K562 (cell line): ENCODE measurements around the gene SAMM50. TPM values are rescaled to one million over a fixed set of nuclear protein-coding genes. Genes with fewer than 3 reads are reported as not detected.

Experiments
- ETS2 ChIP-seq: IDR thresholded peaks from 2 replicates; pipeline ENCODE4 v1.6.1; 2016; ENCODE audit warnings: borderline replicate concordance, missing genetic modification characterization, mild to moderate bottlenecking, moderate library complexity, missing compliant biosample characterization; ENCODE audit not compliant: poor library complexity, severe bottlenecking
- ETV1 ChIP-seq: fragments of 450-650 bp; conservative IDR thresholded peaks from 2 replicates; pipeline ENCODE4 v1.6.1; 2016; ENCODE audit warnings: missing genetic modification characterization, control low read depth, low read depth, missing compliant biosample characterization
- GABPA ChIP-seq: fragments of 200-800 bp; sonication (Bioruptor generic); conservative IDR thresholded peaks from 2 replicates; pipeline ENCODE4 v1.6.1; 2016; ENCODE audit warnings: low read depth, missing genetic modification characterization, missing compliant biosample characterization
- MAFG ChIP-seq: fragments of 450-650 bp; conservative IDR thresholded peaks from 2 replicates; pipeline ENCODE4 v1.6.1; 2016; ENCODE audit warnings: missing genetic modification characterization, missing compliant biosample characterization
- MAX ChIP-seq: sonication (generic); formaldehyde crosslinking; IDR thresholded peaks from 2 replicates; pipeline ENCODE4 v1.9.0; 2022; ENCODE audit warnings: mild to moderate bottlenecking, missing genetic modification reagents
- MEIS2 ChIP-seq: fragments of 450-650 bp; IDR thresholded peaks from 2 replicates; pipeline ENCODE4 v1.6.1; 2014; ENCODE audit warnings: mild to moderate bottlenecking; ENCODE audit not compliant: partially characterized antibody
- MTA1 ChIP-seq: fragments of 450-650 bp; IDR thresholded peaks from 2 replicates; pipeline ENCODE4 v1.6.1; 2017; ENCODE audit warnings: borderline replicate concordance
- NFIC ChIP-seq: fragments of 450-650 bp; IDR thresholded peaks from 2 replicates; pipeline ENCODE4 v1.6.1; 2017; ENCODE audit warnings: mild to moderate bottlenecking, inconsistent platforms
- NR4A1 ChIP-seq, 2 experiments: fragments of 250-450 bp in 1 of 2; fragments of 450-650 bp in 1 of 2; sonication (Bioruptor Pico) in 1 of 2; IDR thresholded peaks; 2 replicates each; pipeline versions ENCODE4 v1.4.0 to v1.6.1; 2016 to 2020; ENCODE audit warnings: mild to moderate bottlenecking in 2 of 2, missing compliant biosample characterization in 1 of 2, missing genetic modification characterization in 1 of 2, moderate library complexity in 1 of 2
- PHB ChIP-seq: fragments of 250-450 bp; sonication (Bioruptor Pico); IDR thresholded peaks from 2 replicates; pipeline ENCODE4 v1.5.0; 2021
- PKNOX1 ChIP-seq: fragments of 450-650 bp; IDR thresholded peaks from 2 replicates; pipeline ENCODE4 v1.6.1; 2016
- RBM22 ChIP-seq: fragments of 200-400 bp; formaldehyde crosslinking; IDR thresholded peaks from 2 replicates; pipeline ENCODE4 v1.6.1; 2018; ENCODE audit warnings: low read length, low read depth; ENCODE audit not compliant: poor library complexity, severe bottlenecking
- SIRT6 ChIP-seq: IDR thresholded peaks from one replicate; pipeline ENCODE4 v1.6.1; 2012; ENCODE audit warnings: low read depth, mild to moderate bottlenecking, control low read depth, inconsistent platforms, low read length, moderate library complexity
- USF1 ChIP-seq: sonication (generic); formaldehyde crosslinking; IDR thresholded peaks from 2 replicates; pipeline ENCODE4 v1.9.0; 2022; ENCODE audit warnings: mild to moderate bottlenecking, missing genetic modification reagents
- ZBTB17 ChIP-seq: fragments of 450-650 bp; formaldehyde crosslinking; IDR thresholded peaks from 2 replicates; pipeline ENCODE4 v1.4.0; 2020; ENCODE audit warnings: mild to moderate bottlenecking
- ZNF316 ChIP-seq: fragments of 450-650 bp; IDR thresholded peaks from 2 replicates; pipeline ENCODE4 v1.6.1; 2016
- ZNF354B ChIP-seq: fragments of 250-450 bp; sonication (Bioruptor Pico); IDR thresholded peaks from 2 replicates; pipeline ENCODE4 v1.4.0; 2020
- ZNF592 ChIP-seq: fragments of 450-650 bp; IDR thresholded peaks from 2 replicates; pipeline ENCODE4 v1.6.1; 2017; ENCODE audit warnings: antibody characterized with exemption, mild to moderate bottlenecking
- ZNF639 ChIP-seq, 2 experiments: fragments of 200-800 bp in 1 of 2; sonication (Bioruptor generic) in 1 of 2; sonication (generic) in 1 of 2; formaldehyde crosslinking in 1 of 2; IDR thresholded peaks in 1 of 2; conservative IDR thresholded peaks in 1 of 2; 2 replicates each; pipeline versions ENCODE4 v1.5.0 to v1.6.1; 2016 to 2020; ENCODE audit warnings: missing compliant biosample characterization in 1 of 2, missing genetic modification characterization in 1 of 2, missing genetic modification reagents in 1 of 2
- polyA plus RNA-seq, 8 experiments: library from polyadenylated mRNA; depleted of rRNA in 4 of 8; stranded (reverse) in 5 of 8; unstranded in 3 of 8; fragments of >200 nt; fragmentation: Nextera tagmentation in 2 of 8; fragmentation: Illumina TruSeq in 1 of 8; extraction: Ambion mirVana in 2 of 8; extraction: Trizol in 1 of 8; gene quantifications; 2 replicates each; pipeline versions ENCODE4 v1.2.1 to v1.2.3, GENCODE V29; 2011 to 2014; ENCODE audit warnings: inconsistent platforms in 1 of 8, missing spikeins in 1 of 8
- total RNA-seq, 7 experiments: library from RNA; depleted of rRNA in 6 of 7; stranded (reverse); fragments of >200 nt in 6 of 7; fragmentation: Illumina TruSeq in 2 of 7; extraction: Trizol in 2 of 7; gene quantifications; 2 replicates each; pipeline versions ENCODE4 v1.2.1 to v1.2.3, GENCODE V29; 2011 to 2021; ENCODE audit warnings: low replicate concordance in 1 of 7

SAMM50 gene
- total and polyA plus RNA-seq, 9 of the 15 experiments (the other 6 are each of a cell fraction or from before 2014, with no cell fraction given): 14.6 to 49.3 (median 38.1) TPM

GRCh38 chr22:43985532-43985931 lies 30.3 kb downstream of the SAMM50 start (continued):
- TF ChIP-seq MAX (CRISPR knock-in tag): peak; percentile 62
- TF ChIP-seq NFIC: no peak
- TF ChIP-seq MAFG (tag): peak; percentile 93
- TF ChIP-seq ZNF592: 0 out of 2 replicates have a peak, but pooled peaks have one; percentile 37
- peak; percentile 86 for TF ChIP-seq USF1 (CRISPR knock-in tag)
- no peak for TF ChIP-seq ZNF639 (CRISPR knock-in tag; conservative IDR thresholded peaks at IDR 0.05 in 1 of 2, IDR thresholded peaks at IDR 0.05 in 1 of 2)
- peak; percentile 55 for TF ChIP-seq PKNOX1
- TF ChIP-seq SIRT6: no peak
- no peak for TF ChIP-seq NR4A1 (CRISPR knock-in tag; IDR thresholded peaks at IDR 0.05)
- no peak for TF ChIP-seq NR4A1 (tag; IDR thresholded peaks at IDR 0.05)
- TF ChIP-seq ZBTB17: no peak
- no peak for TF ChIP-seq MTA1
- TF ChIP-seq PHB (CRISPR knock-in tag): no peak
- TF ChIP-seq ETS2 (tag): no peak
- TF ChIP-seq ETV1 (tag): peak; percentile 73; the same call in 1 of the 2 replicates
- TF ChIP-seq ZNF354B (CRISPR knock-in tag): no peak
- TF ChIP-seq ZNF316: peak; percentile 97
- no peak for TF ChIP-seq RBM22
- TF ChIP-seq MEIS2: peak; percentile 80
- TF ChIP-seq GABPA: peak; percentile 49; the same call in 1 of the 2 replicates
